ENCODE data around the gene HECA.

Gene HECA

GRCh38 chr6:139174961-139175360 is 40.1 kb downstream of the HECA start:
- in situ Hi-C loops (cut with HindIII; ENCODE audit: low pct_unique_long_range_greater_than_20kb, low sequenced_read_pairs), result no loop called here
- DNase-seq (ENCODE audit: low read depth in 1 of 2, low spot score in 1 of 2), result no peak

DNA sequence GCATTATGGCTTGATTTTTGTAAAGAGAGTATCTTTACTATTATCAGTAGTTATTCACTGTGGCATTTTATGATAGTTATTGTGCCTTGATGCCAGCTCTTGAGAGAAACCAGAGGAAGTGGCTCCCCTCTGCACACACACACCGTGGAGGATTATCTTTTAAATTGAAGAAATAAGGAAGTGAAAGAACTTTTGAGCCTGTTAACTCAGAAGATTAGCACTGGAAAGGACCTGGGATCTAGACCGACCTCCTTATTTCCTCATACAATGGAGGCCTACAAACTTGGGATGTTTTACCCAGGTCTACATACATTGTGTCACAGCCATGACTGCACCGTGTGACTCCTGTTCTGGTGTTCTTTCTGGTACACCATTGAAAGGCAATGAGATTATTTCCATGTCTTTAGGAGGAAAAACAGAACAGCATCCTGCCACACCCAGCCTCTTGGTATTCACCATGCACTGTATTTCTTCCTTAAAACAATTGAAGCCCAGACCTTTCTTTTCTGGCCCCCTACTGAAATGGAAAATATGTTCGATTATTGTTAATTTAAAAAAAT is 40.6 kb downstream of the HECA start:
- no peak for TF ChIP-seq JUND (IDR thresholded peaks at IDR 0.05; ENCODE audit: low read depth)
- in situ Hi-C loops (cut with HindIII; ENCODE audit: low pct_unique_long_range_greater_than_20kb, low sequenced_read_pairs), result no loop called here
- DNase-seq (ENCODE audit: low read depth in 1 of 2, low spot score in 1 of 2), result no peak

More at GRCh38 chr6:139174961-139175360, 40.1 kb downstream of the HECA start:
- TF ChIP-seq JUND (IDR thresholded peaks at IDR 0.05; ENCODE audit: low read depth), result no peak

- no peak for TF ChIP-seq JUND (IDR thresholded peaks at IDR 0.05; ENCODE audit: low read depth)
- DNase-seq (ENCODE audit: low read depth in 1 of 2, low spot score in 1 of 2), result no peak
Observed at GRCh38 chr6:139181236-139181635, 46.4 kb downstream of the HECA start.

GRCh38 chr6:139184047-139184446 is 49.2 kb downstream of the HECA start:
- no peak for TF ChIP-seq JUND (IDR thresholded peaks at IDR 0.05; ENCODE audit: low read depth)
- in situ Hi-C loops (cut with HindIII; ENCODE audit: low pct_unique_long_range_greater_than_20kb, low sequenced_read_pairs), result no loop called here
- DNase-seq (ENCODE audit: low read depth in 1 of 2, low spot score in 1 of 2), result no peak

More at GRCh38 chr6:139181236-139181635, 46.4 kb downstream of the HECA start:
- in situ Hi-C loops (cut with HindIII; ENCODE audit: low pct_unique_long_range_greater_than_20kb, low sequenced_read_pairs), result no loop called here

DNA sequence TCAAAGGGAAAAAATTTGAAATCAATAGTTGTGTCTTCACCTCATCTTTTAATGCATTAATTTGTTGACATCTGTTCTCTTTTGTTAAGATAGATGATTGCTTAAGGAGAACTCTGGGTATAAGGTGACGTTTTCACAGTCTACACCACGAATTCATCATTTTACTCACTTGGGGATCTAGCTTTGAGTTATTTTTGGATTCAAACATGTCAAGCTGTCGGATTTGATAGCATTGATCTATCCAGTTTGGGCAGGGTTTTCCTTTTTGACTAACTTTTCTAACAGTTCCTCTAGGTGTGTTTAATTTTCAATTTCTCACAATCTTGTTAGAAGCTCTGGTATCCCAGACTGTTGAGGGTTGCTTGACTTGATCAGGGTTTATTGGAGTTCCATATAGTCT is 49.6 kb downstream of the HECA start:
- DNase-seq (ENCODE audit: low read depth in 1 of 2, low spot score in 1 of 2), result no peak
- in situ Hi-C loops (cut with HindIII; ENCODE audit: low pct_unique_long_range_greater_than_20kb, low sequenced_read_pairs), result no loop called here
- TF ChIP-seq JUND (IDR thresholded peaks at IDR 0.05; ENCODE audit: low read depth), result no peak

DNA sequence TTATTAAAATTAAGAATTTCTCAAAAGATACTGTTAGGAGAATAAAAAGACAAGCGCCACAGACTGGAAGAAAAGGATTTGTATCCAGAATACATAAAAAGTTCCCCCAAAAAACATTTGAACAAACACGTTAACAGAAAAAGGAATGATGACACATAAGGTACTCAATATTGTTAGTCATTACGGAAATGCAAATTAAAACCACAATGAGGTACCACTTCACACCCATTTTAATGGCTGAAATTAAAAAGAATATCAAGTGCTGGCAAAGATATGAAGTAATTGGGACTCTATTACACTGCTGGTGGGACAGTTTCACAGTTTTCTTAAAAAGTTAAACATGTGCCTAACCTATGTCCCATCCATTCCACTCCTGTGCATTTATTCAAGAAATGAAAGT is 51.4 kb downstream of the HECA start:
- DNase-seq (ENCODE audit: low read depth in 1 of 2, low spot score in 1 of 2), result no peak
- in situ Hi-C loops (cut with HindIII; ENCODE audit: low pct_unique_long_range_greater_than_20kb, low sequenced_read_pairs), result no loop called here
- no peak for TF ChIP-seq JUND (IDR thresholded peaks at IDR 0.05; ENCODE audit: low read depth)

- no peak for DNase-seq (ENCODE audit: low read depth in 1 of 2, low spot score in 1 of 2)
- in situ Hi-C loops (cut with HindIII; ENCODE audit: low pct_unique_long_range_greater_than_20kb, low sequenced_read_pairs), result no loop called here
- TF ChIP-seq JUND (IDR thresholded peaks at IDR 0.05; ENCODE audit: low read depth), result no peak
Observed at GRCh38 chr6:139186692-139187091, 51.8 kb downstream of the HECA start.

DNA sequence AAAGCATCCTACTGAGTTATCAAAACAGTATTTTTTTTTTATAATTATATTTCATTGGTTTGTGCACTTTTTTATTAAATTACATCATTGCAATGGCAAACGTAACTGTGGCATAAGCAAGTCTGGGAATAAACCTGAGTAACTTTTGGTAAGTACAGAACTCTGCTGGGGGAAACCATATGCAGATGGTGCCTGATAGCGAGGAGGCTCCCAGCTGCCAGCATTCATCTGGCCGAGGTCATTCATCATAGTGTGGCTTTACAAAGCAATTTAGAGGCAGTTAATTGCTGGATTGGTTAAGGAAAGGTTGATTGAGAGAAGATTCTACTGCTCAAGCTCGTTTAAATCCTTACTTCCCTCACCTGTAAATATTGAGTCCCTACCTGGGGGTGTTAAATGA is 52.6 kb downstream of the HECA start:
- TF ChIP-seq JUND (IDR thresholded peaks at IDR 0.05; ENCODE audit: low read depth), result no peak
- no peak for DNase-seq (ENCODE audit: low read depth in 1 of 2, low spot score in 1 of 2)
- in situ Hi-C loops (cut with HindIII; ENCODE audit: low pct_unique_long_range_greater_than_20kb, low sequenced_read_pairs), result no loop called here

GRCh38 chr6:139189665-139190064 is 54.8 kb downstream of the HECA start:
- no peak for TF ChIP-seq JUND (IDR thresholded peaks at IDR 0.05; ENCODE audit: low read depth)
- no peak for DNase-seq (ENCODE audit: low read depth in 1 of 2, low spot score in 1 of 2)
- in situ Hi-C loops (cut with HindIII; ENCODE audit: low pct_unique_long_range_greater_than_20kb, low sequenced_read_pairs), result no loop called here

- peak in 1 of 2 experiments; percentile 2 for DNase-seq (ENCODE audit: low read depth in 1 of 2, low spot score in 1 of 2)
- no peak for TF ChIP-seq JUND (IDR thresholded peaks at IDR 0.05; ENCODE audit: low read depth)
- in situ Hi-C loops (cut with HindIII; ENCODE audit: low pct_unique_long_range_greater_than_20kb, low sequenced_read_pairs), result no loop called here
Observed at GRCh38 chr6:139194740-139195139, 59.9 kb downstream of the HECA start.

DNA sequence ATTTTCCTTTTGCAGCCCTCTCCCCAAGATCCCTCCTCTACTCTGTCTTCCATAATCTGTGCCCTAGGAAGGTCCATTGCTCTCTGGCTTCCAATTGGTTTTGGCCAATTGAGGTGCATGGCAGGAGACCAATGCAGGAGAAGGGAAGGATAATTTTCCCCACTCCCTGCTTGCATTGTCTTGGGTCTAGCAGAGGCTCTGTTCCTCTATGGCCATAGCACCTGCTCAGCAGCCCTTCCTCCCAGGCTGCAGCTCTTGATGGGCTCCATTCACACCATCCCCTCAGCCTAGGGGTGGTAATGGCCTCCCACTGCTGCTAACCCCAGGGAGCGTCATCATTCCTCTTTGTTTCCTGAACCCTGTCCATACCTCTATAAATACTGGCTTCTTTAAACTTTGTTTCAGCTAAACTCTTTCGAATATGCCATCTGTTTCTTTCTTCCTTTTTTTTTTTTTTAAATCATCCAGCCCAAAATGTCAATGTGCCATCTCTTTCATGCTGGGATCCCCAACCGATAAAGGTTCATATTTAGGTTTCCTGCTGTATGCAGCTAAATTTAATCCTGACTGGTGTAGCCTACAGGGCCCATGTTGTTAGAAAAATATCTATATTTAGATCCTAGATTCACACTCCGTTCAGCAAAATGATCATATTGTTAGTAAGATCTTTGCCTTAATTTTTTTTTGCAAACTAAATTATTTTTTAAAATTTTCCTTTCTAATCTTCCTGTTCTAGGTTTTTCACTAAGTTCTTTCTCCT is 63.8 kb downstream of the HECA start:
- in situ Hi-C loops (cut with HindIII; ENCODE audit: low pct_unique_long_range_greater_than_20kb, low sequenced_read_pairs), result no loop called here
- no peak for DNase-seq (ENCODE audit: low read depth in 1 of 2, low spot score in 1 of 2)
- TF ChIP-seq JUND (IDR thresholded peaks at IDR 0.05; ENCODE audit: low read depth), result no peak

GRCh38 chr6:139201378-139201777 is 66.5 kb downstream of the HECA start:
- in situ Hi-C loops (cut with HindIII; ENCODE audit: low pct_unique_long_range_greater_than_20kb, low sequenced_read_pairs), result no loop called here
- TF ChIP-seq JUND (IDR thresholded peaks at IDR 0.05; ENCODE audit: low read depth), result no peak
- no peak for DNase-seq (ENCODE audit: low read depth in 1 of 2, low spot score in 1 of 2)

- DNase-seq (ENCODE audit: low read depth in 1 of 2, low spot score in 1 of 2), result no peak
- in situ Hi-C loops (cut with HindIII; ENCODE audit: low pct_unique_long_range_greater_than_20kb, low sequenced_read_pairs), result no loop called here
- TF ChIP-seq JUND (IDR thresholded peaks at IDR 0.05; ENCODE audit: low read depth), result no peak
Observed at GRCh38 chr6:139204978-139205377, 70.1 kb downstream of the HECA start.

Measured in T47D (cell line).